K562 (cell line): Measurements from ENCODE around the gene ZC3H10. TPM values are rescaled to one million over a fixed set of nuclear protein-coding genes. Genes with fewer than 3 reads are reported as not detected.
A peak's percentile ranks its signal among the peaks of the same experiment; 100 is the strongest.

ENCODE experiments used
- BCOR ChIP-seq: fragments of 450-650 bp; IDR thresholded peaks from 2 replicates; pipeline ENCODE4 v1.6.1; 2016
- DPF2 ChIP-seq: fragments of 450-650 bp; IDR thresholded peaks from 2 replicates; pipeline ENCODE4 v1.6.1; 2016
- HDAC8 ChIP-seq: fragments of 450-650 bp; IDR thresholded peaks from 2 replicates; pipeline ENCODE4 v1.6.1; 2016; ENCODE audit warnings: mild to moderate bottlenecking, missing genetic modification characterization, moderate library complexity, missing compliant biosample characterization
- LEF1 ChIP-seq: fragments of 450-650 bp; IDR thresholded peaks from 2 replicates; pipeline ENCODE4 v1.6.1; 2016; ENCODE audit warnings: mild to moderate bottlenecking
- PHF21A ChIP-seq: fragments of 450-650 bp; IDR thresholded peaks from 2 replicates; pipeline ENCODE4 v1.6.1; 2017; ENCODE audit warnings: low read depth, borderline replicate concordance
- RBFOX2 ChIP-seq: fragments of 200-400 bp; formaldehyde crosslinking; IDR thresholded peaks from 2 replicates; pipeline ENCODE4 v1.6.1; 2017; ENCODE audit warnings: low read depth, mild to moderate bottlenecking, low read length, moderate library complexity
- SP1 ChIP-seq: sonication (generic); formaldehyde crosslinking; IDR thresholded peaks from 2 replicates; pipeline ENCODE4 v1.8.1; 2022; ENCODE audit warnings: mild to moderate bottlenecking, missing genetic modification reagents
- ZNF184 ChIP-seq: sonication (generic); formaldehyde crosslinking; IDR thresholded peaks from 2 replicates; pipeline ENCODE4 v1.5.0; 2020; ENCODE audit warnings: missing genetic modification reagents
- ZNF24 ChIP-seq: fragments of 450-650 bp; IDR thresholded peaks from 2 replicates; pipeline ENCODE4 v1.6.1; 2016
- ZNF384 ChIP-seq: IDR thresholded peaks from 2 replicates; pipeline ENCODE4 v1.6.1; 2012; ENCODE audit warnings: low read depth, low read length, improper control_type of control experiment
- ZNF507 ChIP-seq: conservative IDR thresholded peaks from 2 replicates; pipeline ENCODE4 v1.6.1; 2017; ENCODE audit warnings: missing genetic modification characterization, missing compliant biosample characterization
- ZNF77 ChIP-seq: fragments of 250-450 bp; sonication (Bioruptor Pico); IDR thresholded peaks from 2 replicates; pipeline ENCODE4 v1.5.0; 2020
- ZZZ3 ChIP-seq: fragments of 450-650 bp; IDR thresholded peaks from 2 replicates; pipeline ENCODE4 v1.6.1; 2016; ENCODE audit warnings: antibody characterized with exemption, mild to moderate bottlenecking, moderate library complexity
- polyA plus RNA-seq, 8 experiments: library from polyadenylated mRNA; depleted of rRNA in 4 of 8; stranded (reverse) in 5 of 8; unstranded in 3 of 8; fragments of >200 nt; fragmentation: Nextera tagmentation in 2 of 8; fragmentation: Illumina TruSeq in 1 of 8; extraction: Ambion mirVana in 2 of 8; extraction: Trizol in 1 of 8; gene quantifications; 2 replicates each; pipeline versions ENCODE4 v1.2.1 to v1.2.3, GENCODE V29; 2011 to 2014; ENCODE audit warnings: inconsistent platforms in 1 of 8, missing spikeins in 1 of 8
- total RNA-seq, 7 experiments: library from RNA; depleted of rRNA in 6 of 7; stranded (reverse); fragments of >200 nt in 6 of 7; fragmentation: Illumina TruSeq in 2 of 7; extraction: Trizol in 2 of 7; gene quantifications; 2 replicates each; pipeline versions ENCODE4 v1.2.1 to v1.2.3, GENCODE V29; 2011 to 2021; ENCODE audit warnings: low replicate concordance in 1 of 7
- TF ChIP-seq, protein P1 (sequence below): sonication (generic); IDR thresholded peaks from 2 replicates; pipeline ENCODE4 v1.6.1; 2016
- TF ChIP-seq, protein P2 (sequence below), 2 experiments: fragments of 450-650 bp; IDR thresholded peaks; 2 replicates each; pipeline ENCODE4 v1.6.1; 2018; ENCODE audit warnings: mild to moderate bottlenecking in 2 of 2, low read depth in 1 of 2; ENCODE audit not compliant: partially characterized antibody in 2 of 2
- TF ChIP-seq, protein P3 (sequence below): sonication (generic); formaldehyde crosslinking; IDR thresholded peaks from 2 replicates; pipeline ENCODE4 v1.8.0; 2023; ENCODE audit warnings: mild to moderate bottlenecking, missing genetic modification reagents
- TF ChIP-seq, protein P4 (sequence below): sonication (generic); formaldehyde crosslinking; IDR thresholded peaks from 2 replicates; pipeline ENCODE4 v1.8.1; 2023; ENCODE audit warnings: mild to moderate bottlenecking, missing genetic modification reagents, moderate library complexity

The ZC3H10 gene
- total and polyA plus RNA-seq, 9 of the 15 experiments (the other 6 are each of a cell fraction or from before 2014, with no cell fraction given) = 0.31 to 4.1 (median 1.6) TPM

DNA sequence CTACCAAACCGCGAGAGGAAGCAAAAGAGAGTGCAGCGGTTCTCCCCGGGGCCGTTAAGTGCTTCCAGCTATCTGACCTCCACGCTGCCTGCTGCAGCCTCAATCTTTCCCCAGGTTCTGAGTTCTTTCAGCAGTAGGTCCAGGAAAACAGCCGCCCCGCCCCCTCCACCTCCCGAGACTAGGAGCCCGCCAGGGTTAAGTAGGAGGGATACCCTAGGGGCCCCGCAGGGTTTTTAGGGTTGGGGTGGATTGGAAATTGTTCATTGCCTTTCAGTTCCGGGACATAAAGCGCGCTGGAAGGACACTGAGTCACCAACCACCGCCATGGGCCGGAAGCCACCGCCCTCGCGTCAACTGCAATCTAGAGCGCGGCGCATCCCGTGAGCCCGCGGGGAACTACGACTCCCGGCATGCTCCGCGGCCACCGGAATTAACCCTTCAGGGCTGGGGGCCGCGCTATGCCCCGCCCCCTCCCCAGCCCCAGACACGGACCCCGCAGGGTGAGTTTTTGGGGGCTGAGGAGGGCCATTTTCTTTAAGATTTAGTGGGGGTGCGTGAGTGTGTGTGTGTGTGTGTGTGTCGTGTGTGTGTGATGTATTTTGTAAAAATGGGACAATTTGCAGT lies 34.2 kb downstream of the ZC3H10 start, which contains the start of gene MYL6B (continued):
- TF ChIP-seq, protein P1, sequence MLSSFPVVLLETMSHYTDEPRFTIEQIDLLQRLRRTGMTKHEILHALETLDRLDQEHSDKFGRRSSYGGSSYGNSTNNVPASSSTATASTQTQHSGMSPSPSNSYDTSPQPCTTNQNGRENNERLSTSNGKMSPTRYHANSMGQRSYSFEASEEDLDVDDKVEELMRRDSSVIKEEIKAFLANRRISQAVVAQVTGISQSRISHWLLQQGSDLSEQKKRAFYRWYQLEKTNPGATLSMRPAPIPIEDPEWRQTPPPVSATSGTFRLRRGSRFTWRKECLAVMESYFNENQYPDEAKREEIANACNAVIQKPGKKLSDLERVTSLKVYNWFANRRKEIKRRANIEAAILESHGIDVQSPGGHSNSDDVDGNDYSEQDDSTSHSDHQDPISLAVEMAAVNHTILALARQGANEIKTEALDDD = no peak
- TF ChIP-seq ZNF507 (tag) (no peak), BCOR (no peak), ZNF184 (CRISPR knock-in tag) (no peak), ZNF24 (no peak), SP1 (CRISPR knock-in tag) (peak; percentile 78), ZNF77 (CRISPR knock-in tag) (no peak), LEF1 (0 out of 2 replicates have a peak, but pooled peaks have one; percentile 22), ZZZ3 (no peak), RBFOX2 (peak; percentile 88), ZNF384 (no peak), PHF21A (no peak), DPF2 (0 out of 2 replicates have a peak, but pooled peaks have one; percentile 32), HDAC8 (tag) (no peak)
- TF ChIP-seq, protein P2, sequence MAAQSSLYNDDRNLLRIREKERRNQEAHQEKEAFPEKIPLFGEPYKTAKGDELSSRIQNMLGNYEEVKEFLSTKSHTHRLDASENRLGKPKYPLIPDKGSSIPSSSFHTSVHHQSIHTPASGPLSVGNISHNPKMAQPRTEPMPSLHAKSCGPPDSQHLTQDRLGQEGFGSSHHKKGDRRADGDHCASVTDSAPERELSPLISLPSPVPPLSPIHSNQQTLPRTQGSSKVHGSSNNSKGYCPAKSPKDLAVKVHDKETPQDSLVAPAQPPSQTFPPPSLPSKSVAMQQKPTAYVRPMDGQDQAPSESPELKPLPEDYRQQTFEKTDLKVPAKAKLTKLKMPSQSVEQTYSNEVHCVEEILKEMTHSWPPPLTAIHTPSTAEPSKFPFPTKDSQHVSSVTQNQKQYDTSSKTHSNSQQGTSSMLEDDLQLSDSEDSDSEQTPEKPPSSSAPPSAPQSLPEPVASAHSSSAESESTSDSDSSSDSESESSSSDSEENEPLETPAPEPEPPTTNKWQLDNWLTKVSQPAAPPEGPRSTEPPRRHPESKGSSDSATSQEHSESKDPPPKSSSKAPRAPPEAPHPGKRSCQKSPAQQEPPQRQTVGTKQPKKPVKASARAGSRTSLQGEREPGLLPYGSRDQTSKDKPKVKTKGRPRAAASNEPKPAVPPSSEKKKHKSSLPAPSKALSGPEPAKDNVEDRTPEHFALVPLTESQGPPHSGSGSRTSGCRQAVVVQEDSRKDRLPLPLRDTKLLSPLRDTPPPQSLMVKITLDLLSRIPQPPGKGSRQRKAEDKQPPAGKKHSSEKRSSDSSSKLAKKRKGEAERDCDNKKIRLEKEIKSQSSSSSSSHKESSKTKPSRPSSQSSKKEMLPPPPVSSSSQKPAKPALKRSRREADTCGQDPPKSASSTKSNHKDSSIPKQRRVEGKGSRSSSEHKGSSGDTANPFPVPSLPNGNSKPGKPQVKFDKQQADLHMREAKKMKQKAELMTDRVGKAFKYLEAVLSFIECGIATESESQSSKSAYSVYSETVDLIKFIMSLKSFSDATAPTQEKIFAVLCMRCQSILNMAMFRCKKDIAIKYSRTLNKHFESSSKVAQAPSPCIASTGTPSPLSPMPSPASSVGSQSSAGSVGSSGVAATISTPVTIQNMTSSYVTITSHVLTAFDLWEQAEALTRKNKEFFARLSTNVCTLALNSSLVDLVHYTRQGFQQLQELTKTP (IDR thresholded peaks at IDR 0.05; ENCODE audit: low read depth in 1 of 2, partially characterized antibody in 2 of 2) = peak in 1 of 2 experiments; percentile 93
- TF ChIP-seq, protein P3, sequence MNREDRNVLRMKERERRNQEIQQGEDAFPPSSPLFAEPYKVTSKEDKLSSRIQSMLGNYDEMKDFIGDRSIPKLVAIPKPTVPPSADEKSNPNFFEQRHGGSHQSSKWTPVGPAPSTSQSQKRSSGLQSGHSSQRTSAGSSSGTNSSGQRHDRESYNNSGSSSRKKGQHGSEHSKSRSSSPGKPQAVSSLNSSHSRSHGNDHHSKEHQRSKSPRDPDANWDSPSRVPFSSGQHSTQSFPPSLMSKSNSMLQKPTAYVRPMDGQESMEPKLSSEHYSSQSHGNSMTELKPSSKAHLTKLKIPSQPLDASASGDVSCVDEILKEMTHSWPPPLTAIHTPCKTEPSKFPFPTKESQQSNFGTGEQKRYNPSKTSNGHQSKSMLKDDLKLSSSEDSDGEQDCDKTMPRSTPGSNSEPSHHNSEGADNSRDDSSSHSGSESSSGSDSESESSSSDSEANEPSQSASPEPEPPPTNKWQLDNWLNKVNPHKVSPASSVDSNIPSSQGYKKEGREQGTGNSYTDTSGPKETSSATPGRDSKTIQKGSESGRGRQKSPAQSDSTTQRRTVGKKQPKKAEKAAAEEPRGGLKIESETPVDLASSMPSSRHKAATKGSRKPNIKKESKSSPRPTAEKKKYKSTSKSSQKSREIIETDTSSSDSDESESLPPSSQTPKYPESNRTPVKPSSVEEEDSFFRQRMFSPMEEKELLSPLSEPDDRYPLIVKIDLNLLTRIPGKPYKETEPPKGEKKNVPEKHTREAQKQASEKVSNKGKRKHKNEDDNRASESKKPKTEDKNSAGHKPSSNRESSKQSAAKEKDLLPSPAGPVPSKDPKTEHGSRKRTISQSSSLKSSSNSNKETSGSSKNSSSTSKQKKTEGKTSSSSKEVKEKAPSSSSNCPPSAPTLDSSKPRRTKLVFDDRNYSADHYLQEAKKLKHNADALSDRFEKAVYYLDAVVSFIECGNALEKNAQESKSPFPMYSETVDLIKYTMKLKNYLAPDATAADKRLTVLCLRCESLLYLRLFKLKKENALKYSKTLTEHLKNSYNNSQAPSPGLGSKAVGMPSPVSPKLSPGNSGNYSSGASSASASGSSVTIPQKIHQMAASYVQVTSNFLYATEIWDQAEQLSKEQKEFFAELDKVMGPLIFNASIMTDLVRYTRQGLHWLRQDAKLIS (CRISPR knock-in tag) = peak; percentile 63; the same call in 1 of the 2 replicates
- TF ChIP-seq, protein P4, sequence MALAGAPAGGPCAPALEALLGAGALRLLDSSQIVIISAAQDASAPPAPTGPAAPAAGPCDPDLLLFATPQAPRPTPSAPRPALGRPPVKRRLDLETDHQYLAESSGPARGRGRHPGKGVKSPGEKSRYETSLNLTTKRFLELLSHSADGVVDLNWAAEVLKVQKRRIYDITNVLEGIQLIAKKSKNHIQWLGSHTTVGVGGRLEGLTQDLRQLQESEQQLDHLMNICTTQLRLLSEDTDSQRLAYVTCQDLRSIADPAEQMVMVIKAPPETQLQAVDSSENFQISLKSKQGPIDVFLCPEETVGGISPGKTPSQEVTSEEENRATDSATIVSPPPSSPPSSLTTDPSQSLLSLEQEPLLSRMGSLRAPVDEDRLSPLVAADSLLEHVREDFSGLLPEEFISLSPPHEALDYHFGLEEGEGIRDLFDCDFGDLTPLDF (CRISPR knock-in tag) = no peak
